Measurements from ENCODE around the gene LYST. TPM values are rescaled to one million over a fixed set of nuclear protein-coding genes. Genes with fewer than 3 reads are reported as not detected.

Gene LYST
- total RNA-seq, 1 experiment from 2014 or later = 1.7 TPM

- no TSS peak for BruUV-seq (replicated peaks)
- Histone ChIP-seq H3K27me3 (replicated peaks; ENCODE audit: insufficient read depth, low read depth, low read length, poor library complexity) (no peaks in the 10 kb centered on the region), H3K4me1 (ENCODE audit: insufficient read depth, low read length, poor library complexity, severe bottlenecking) (no peaks in the 10 kb centered on the region), H3K4me3 (ENCODE audit: low read depth, low read length, poor library complexity, severe bottlenecking) (no peak overlapping the region), H3K36me3 (ENCODE audit: insufficient read depth, low read length, poor library complexity, severe bottlenecking) (no peaks in the 10 kb centered on the region), H3K9me3 (ENCODE audit: low read depth, low read length, poor library complexity, severe bottlenecking) (no peaks in the 10 kb centered on the region), H3K27ac (ENCODE audit: low read depth, low read length, poor library complexity, severe bottlenecking) (no peak overlapping the region)
- ChIA-PET POLR2A (ENCODE audit: low non-redundant PET) (no interaction called here), CTCF (interaction anchor here (1.9 kb wide), 1 partner anchor 107 kb away, joined by 8 read pairs; no protein-coding TSS in a partner anchor)
- TF ChIP-seq, protein P1, sequence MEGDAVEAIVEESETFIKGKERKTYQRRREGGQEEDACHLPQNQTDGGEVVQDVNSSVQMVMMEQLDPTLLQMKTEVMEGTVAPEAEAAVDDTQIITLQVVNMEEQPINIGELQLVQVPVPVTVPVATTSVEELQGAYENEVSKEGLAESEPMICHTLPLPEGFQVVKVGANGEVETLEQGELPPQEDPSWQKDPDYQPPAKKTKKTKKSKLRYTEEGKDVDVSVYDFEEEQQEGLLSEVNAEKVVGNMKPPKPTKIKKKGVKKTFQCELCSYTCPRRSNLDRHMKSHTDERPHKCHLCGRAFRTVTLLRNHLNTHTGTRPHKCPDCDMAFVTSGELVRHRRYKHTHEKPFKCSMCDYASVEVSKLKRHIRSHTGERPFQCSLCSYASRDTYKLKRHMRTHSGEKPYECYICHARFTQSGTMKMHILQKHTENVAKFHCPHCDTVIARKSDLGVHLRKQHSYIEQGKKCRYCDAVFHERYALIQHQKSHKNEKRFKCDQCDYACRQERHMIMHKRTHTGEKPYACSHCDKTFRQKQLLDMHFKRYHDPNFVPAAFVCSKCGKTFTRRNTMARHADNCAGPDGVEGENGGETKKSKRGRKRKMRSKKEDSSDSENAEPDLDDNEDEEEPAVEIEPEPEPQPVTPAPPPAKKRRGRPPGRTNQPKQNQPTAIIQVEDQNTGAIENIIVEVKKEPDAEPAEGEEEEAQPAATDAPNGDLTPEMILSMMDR (conservative IDR thresholded peaks at IDR 0.05; ENCODE audit: low read depth, low read length) = no peak
- TF ChIP-seq EZH2 (IDR thresholded peaks at IDR 0.05; ENCODE audit: borderline replicate concordance, low read depth, low read length, poor library complexity, severe bottlenecking) = no peak
- intact Hi-C loops (cut with micrococcal nuclease; ENCODE audit: unreplicated experiment) = loop anchor here (10.0 kb wide), 1 partner anchor 110 kb away; no protein-coding TSS in a partner anchor
- no peak for DNase-seq (ENCODE audit: low spot score)
Measured at GRCh38 chr1:235864931-235865525, 1.7 kb downstream of the LYST start.

- TF ChIP-seq, protein P1 (conservative IDR thresholded peaks at IDR 0.05; ENCODE audit: low read depth, low read length) = no peak
- TF ChIP-seq EZH2 (IDR thresholded peaks at IDR 0.05; ENCODE audit: borderline replicate concordance, low read depth, low read length, poor library complexity, severe bottlenecking) = no peak
- no peaks in the 10 kb centered on the region for H3K27me3 ChIP-seq (replicated peaks; ENCODE audit: insufficient read depth, low read depth, low read length, poor library complexity)
- no peak for DNase-seq (ENCODE audit: low spot score)
- no peaks in the 10 kb centered on the region for H3K36me3 ChIP-seq (ENCODE audit: insufficient read depth, low read length, poor library complexity, severe bottlenecking)
- H3K4me1 ChIP-seq (ENCODE audit: insufficient read depth, low read length, poor library complexity, severe bottlenecking) = no peaks in the 10 kb centered on the region
- intact Hi-C loops (cut with micrococcal nuclease; ENCODE audit: unreplicated experiment) = loop anchor here (10.0 kb wide), 1 partner anchor 110 kb away; no protein-coding TSS in a partner anchor
- H3K4me3 ChIP-seq (ENCODE audit: low read depth, low read length, poor library complexity, severe bottlenecking) = no peak overlapping the region
- POLR2A ChIA-PET (ENCODE audit: low non-redundant PET) = no interaction called here
- CTCF ChIA-PET = no interaction called here
- H3K27ac ChIP-seq (ENCODE audit: low read depth, low read length, poor library complexity, severe bottlenecking) = no peak overlapping the region
- no peaks in the 10 kb centered on the region for H3K9me3 ChIP-seq (ENCODE audit: low read depth, low read length, poor library complexity, severe bottlenecking)
- BruUV-seq (replicated peaks) = no TSS peak
Measured at GRCh38 chr1:235864469-235864868, 2.2 kb downstream of the LYST start.

GRCh38 chr1:235863699-235864093, 3.0 kb downstream of the LYST start:
- TF ChIP-seq EZH2 (IDR thresholded peaks at IDR 0.05; ENCODE audit: borderline replicate concordance, low read depth, low read length, poor library complexity, severe bottlenecking) = no peak
- TF ChIP-seq, protein P1 (conservative IDR thresholded peaks at IDR 0.05; ENCODE audit: low read depth, low read length) = no peak
- Histone ChIP-seq H3K27ac (ENCODE audit: low read depth, low read length, poor library complexity, severe bottlenecking) (no peak overlapping the region), H3K9me3 (ENCODE audit: low read depth, low read length, poor library complexity, severe bottlenecking) (no peaks in the 10 kb centered on the region), H3K36me3 (ENCODE audit: insufficient read depth, low read length, poor library complexity, severe bottlenecking) (no peaks in the 10 kb centered on the region), H3K4me1 (ENCODE audit: insufficient read depth, low read length, poor library complexity, severe bottlenecking) (no peaks in the 10 kb centered on the region), H3K27me3 (replicated peaks; ENCODE audit: insufficient read depth, low read depth, low read length, poor library complexity) (no peaks in the 10 kb centered on the region), H3K4me3 (ENCODE audit: low read depth, low read length, poor library complexity, severe bottlenecking) (no peak overlapping the region)
- intact Hi-C loops (cut with micrococcal nuclease; ENCODE audit: unreplicated experiment) = loop anchor here (10.0 kb wide), 1 partner anchor 111 kb away; no protein-coding TSS in a partner anchor
- CTCF ChIA-PET = no interaction called here
- BruUV-seq (replicated peaks) = no TSS peak
- no peak for DNase-seq (ENCODE audit: low spot score)
- POLR2A ChIA-PET (ENCODE audit: low non-redundant PET) = no interaction called here
